ENCODE data around the gene SERP2.

Gene SERP2

DNA sequence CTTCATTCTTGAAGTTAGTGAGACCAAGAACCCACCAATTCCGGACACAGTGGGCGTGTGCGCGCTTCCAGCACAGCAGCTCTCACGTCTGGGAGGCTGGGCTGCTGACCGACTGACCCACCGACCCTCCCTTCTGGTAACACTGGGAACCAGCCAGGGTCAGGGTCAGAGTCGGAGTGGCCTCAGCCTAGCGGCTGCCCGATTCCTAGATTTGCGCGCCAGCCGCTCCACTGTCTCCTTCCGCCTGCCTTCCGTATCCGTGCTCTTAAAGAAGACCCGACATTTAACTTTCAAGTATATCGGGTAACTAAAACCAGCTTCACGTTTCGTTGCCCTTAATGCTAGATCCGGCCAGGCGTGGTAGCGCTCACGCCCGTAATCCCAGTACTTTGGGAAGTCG is 41.1 kb downstream of the SERP2 start:
- no peak for DNase-seq

- no peak for DNase-seq
Measured at GRCh38 chr13:44415815-44416214, 42.2 kb downstream of the SERP2 start.

- DNase-seq, result no peak
Measured at GRCh38 chr13:44416301-44416700, 42.7 kb downstream of the SERP2 start.

DNA sequence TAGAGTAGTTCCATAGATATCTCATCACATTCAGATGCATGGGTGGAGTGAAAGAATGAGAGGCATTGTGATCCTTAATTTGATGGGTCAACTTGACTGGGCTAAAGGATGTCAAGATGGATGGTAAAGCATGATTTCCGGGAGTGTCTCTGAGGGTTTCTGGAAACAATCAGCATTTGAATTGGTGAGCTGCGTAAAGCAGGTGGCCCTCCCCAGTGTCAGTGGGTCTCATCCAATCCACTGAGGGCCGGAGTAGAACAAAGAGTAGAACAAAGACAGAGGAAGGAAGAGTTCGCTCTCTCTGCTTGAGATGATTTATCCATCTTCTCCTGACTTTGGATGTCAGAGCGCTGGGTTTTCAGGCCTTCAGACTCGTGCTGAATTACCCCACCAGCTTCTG is 43.1 kb downstream of the SERP2 start:
- no peak for DNase-seq

- no peak for DNase-seq
Measured at GRCh38 chr13:44417446-44417845, 43.8 kb downstream of the SERP2 start.

DNA sequence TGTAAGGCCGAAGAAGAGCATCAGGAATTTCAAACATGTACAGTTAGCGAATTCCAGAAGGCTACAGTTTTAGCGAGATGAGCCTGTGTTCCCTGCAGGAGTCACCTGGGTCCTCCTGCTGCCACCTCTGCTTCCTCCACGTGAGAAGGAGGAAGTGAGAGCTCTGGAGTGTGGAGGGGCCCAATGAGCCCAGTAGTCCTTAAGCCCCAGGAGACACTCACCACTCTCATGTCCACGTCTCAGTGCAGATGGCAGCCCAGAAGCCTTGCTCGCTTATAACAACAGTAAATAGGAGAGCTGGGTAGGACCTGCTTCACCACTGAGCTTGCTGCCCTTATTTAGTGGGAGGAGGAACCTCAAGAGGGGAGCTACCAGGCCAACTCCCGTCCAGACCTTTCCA is 44.3 kb downstream of the SERP2 start:
- DNase-seq, result no peak

DNA sequence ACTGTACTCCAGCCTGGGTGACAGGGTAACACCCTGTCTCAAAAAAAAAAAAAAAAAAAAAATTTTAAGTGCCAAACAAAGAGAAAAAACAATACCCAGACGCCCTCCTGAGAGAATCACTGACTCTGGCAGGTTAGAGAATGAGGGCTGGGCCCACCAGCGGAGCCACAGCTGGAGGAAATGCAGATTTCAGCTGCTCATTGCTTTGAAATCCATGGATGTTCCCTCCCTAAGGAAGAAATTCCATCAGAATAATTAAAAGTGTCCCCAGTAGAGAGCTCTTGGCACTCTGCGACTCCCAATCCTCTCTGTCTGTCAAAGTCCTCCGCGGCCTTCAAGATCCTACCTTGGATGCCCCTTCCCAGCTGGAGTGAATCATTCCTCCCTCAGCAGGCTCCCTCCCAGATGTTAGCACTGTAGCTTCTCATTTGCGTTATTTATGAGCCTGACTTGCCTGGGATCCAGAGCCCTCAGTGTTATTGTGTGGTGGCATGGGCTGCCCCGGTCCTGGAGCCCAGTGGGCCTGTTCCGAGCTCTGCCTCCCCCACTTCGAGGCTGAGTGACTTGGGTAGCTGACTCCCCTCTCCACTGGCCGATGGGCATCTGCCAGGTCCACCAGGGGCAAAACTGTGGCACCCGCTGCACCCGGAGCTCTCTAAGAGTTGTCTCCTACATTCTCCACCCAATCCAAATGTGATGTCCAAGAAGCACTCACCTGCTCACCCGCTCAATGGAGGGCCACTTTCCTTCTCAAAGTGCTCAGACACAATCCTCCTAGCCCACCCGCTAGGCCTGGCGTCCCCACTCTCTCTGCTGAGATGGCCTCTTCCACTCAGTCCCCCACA is 47.0 kb downstream of the SERP2 start:
- no peak for DNase-seq

GRCh38 chr13:44421853-44422525 is 48.4 kb downstream of the SERP2 start:
- DNase-seq, result no peak

GRCh38 chr13:44422755-44423643 is 49.4 kb downstream of the SERP2 start:
- DNase-seq, result no peak

GRCh38 chr13:44423824-44424223 is 50.2 kb downstream of the SERP2 start:
- no peak for DNase-seq

GRCh38 chr13:44425041-44425814 is 51.6 kb downstream of the SERP2 start:
- no peak for DNase-seq

DNA sequence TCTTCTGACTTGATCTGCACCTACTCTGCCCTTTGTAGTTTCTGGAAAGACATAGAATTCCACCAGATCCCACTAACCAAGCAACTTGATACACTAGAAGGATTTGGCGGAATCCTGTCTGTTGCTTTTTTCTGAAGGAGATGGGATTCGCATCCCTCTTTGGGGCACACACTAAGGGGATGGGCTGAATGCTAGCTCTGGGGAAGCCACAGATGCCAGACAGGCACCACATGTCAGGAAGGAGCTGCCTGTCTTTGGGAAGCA is 52.1 kb downstream of the SERP2 start:
- DNase-seq, result no peak

GRCh38 chr13:44426461-44426860 is 52.8 kb downstream of the SERP2 start:
- no peak for DNase-seq

DNA sequence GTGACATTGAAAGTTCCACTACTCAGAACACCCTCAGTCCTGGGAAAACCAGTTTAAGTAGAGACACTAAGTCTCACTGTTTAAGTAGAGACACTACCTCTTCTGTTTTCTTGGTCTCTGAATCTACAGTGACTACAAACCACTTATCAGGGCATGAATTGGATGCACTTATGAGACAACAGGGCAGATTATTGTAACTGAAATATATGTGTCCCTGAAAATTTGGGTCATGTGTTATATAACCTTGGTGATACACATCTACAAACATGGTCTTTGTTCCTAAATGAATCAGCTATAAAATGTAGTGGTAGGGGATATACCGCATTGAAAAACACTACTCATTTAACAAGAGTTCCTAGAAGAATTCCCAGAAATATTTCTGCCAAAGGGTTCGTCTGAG is 55.7 kb downstream of the SERP2 start:
- no peak for DNase-seq

DNA sequence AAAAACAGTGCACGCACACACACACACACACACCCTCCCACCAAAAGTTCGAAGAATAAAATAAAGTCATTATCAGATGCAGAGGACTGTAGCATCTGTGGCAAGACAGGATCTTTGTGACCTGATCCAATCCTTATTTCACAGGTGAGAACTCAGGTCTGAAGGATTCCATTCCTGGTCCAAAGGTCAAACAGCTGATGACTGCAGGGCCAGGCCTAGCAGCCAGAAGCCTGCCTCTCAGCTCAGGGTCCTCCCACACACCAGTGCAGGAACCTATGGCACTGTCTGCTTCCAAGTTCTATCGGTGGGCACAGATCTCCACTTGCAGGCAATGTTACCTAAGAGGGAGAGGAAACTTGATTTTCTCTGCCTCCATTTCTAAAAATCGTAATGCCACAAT is 57.5 kb downstream of the SERP2 start:
- DNase-seq, result no peak

DNA sequence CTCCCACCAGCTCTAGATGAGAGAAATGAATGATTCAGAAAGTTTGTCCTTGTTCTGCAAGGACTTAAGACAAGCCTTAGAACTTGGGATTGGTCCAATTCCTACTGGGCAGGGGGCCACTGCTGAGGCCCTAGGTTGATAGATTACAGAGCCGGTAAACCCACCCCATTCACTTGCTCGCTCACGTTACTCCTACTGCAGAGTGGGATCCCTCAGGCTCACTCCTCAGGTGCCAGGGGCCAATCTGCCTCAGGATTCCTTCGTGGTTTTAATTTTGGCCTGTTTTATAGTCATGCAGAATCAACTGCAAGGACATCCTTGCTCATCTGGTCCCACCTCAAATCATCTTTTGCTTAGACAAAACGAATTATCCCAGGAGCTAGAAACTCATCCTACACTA is 59.0 kb downstream of the SERP2 start:
- no peak for DNase-seq

GRCh38 chr13:44433863-44434765 is 60.5 kb downstream of the SERP2 start:
- no peak for DNase-seq

- DNase-seq, result no peak
Measured at GRCh38 chr13:44434766-44435141, 61.1 kb downstream of the SERP2 start.

DNA sequence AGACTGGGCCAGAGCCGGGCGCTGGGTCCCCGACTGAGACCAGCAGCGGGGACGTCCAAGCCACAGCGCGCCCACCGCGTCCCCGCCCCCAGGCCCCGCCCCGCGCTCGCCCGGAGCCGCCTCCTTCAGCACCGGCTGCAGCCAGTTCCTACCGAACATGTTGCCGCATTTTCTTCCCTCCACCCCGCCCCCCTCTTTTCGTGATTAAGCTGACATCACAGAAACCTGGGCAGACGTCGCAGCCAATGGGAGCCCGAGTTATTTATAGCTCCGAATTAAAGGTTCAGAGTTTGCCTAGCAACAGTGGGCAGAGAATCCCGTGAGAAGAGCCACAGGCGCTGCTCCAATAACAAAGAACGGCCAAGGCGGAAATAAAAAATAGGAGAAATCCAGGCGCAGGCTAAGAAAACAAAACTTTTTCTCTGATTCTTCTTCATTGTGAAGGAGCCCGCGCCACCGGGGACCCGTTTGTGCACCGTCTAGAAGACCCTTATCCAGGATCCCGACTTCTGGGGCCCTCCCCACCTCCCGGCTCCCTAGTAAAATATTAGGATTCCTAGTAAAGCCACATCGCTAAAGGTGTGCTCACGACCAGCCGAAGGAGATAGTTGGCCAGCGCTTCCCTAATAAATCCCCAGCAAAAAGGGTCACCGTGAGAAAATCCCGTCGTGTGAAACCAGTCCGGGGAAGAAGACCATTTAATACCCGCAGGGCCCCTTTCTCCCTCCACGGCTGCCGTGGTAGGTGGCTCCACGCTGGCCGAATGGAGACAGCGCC is 61.7 kb downstream of the SERP2 start:
- DNase-seq, result peak; percentile 94

DNA sequence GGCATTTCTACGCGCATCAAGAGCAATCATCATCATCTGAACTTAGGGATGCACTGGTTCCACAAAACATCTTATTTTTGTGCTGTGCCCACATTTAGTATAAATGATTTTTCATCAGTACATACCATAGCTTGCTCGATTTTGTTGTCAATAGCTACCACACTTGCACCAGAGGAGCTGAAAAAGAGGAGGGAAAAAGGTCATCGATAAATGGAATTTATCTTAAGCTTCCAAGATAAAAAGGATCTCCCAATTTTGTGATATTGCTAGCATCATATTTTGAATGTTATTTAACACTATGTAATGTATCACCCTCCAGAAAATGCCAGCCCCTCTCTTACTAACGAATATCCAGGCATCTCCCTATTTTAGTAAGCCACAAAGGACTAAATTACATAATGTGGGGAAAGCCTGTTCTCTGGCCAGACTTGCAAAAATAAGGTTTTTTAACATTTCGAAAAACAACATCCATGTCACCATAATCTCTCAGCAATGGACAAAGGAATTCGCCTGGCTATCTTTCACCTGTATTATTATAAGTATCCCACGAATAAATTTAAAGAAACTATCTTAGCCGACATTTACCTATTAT is 62.4 kb downstream of the SERP2 start:
- DNase-seq, result no peak
